ENCODE measurements around the gene CDKAL1.
"Not testable (repeated sequence)": the region's sequence is repeated elsewhere in the genome, so short reads cannot be mapped to it uniquely, and the experiment has no call there.

Gene CDKAL1

DNA sequence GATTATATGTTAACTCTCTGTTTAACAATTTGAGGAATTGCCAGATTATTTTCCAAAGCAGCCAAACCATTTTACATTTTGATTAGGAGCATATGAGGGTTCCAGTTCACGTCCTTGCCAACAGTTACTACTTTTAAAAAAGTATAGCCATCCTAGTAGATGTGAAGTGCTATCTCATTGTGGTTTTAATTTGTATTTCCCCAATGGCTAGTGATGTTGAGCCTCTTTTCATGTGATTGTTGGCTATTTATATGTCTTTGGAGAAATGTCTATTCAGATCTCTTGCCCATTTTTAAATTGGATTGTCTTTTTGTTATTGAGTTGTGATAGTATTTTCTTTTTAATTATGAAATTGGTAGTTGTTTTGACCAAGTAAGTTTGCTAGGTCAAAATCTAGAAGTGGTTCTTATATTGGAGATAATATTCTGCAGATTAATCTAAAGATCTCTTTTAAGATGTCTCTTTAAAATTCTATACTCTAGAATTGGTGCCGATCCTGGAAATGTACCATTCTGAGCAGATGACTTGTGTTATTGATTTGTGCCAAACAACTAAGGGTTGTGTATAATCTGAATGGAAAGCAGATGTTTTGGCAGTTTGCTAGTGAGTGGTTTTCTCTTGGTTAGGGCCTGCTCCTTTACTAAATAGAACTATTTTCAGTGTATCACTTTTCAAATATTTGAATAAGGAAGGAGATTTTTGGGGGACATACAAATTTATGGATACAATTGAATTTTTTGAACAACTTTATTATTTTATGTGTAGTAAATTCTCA lies 99.5 kb downstream of the CDKAL1 start:
- DNase-seq (ENCODE audit: low read depth in 2 of 2, low spot score in 1 of 2): no peak

GRCh38 chr6:20639161-20639560 lies 104.9 kb downstream of the CDKAL1 start:
- DNase-seq (ENCODE audit: low read depth in 2 of 2, low spot score in 1 of 2): no peak

DNA sequence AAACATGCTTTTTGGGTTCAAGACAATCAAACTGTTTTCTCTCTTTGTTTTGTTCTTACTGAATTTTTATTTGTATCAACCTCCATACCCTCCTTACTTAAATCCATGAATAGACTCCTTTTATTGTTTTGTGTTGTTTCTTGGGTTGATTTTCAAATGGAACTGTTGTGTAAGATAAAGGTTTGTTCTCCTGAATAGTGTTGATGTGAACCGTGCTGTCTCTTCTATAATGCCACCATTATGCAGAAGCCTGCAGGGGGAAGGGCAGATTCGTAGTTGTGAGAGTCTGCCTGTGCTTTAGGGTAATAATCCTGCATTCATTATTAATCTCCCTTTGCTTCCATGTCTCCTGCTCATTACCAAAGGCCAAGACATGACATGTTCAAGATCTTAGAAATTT lies 105.9 kb downstream of the CDKAL1 start:
- no peak for DNase-seq (ENCODE audit: low read depth in 2 of 2, low spot score in 1 of 2)

DNA sequence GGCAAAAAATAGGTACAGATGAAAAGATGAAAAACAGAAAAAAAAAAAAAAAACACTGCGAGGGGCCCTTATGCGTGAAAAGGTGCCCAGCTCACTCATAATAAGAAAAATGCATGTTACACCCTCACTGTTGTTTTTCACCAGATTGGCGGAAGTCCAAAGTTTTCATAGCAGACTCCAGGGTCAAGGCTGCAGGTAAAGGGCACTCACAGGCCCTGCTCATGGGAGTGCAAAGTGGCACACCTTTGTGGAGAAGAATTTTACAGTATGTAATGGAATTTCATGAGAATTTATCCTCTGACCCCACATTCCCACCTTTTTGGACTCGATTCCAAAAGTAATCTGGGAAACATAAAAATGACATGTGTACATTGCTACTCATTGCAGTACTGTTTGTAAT lies 108.2 kb downstream of the CDKAL1 start:
- DNase-seq (ENCODE audit: low read depth in 2 of 2, low spot score in 1 of 2): no peak

DNA sequence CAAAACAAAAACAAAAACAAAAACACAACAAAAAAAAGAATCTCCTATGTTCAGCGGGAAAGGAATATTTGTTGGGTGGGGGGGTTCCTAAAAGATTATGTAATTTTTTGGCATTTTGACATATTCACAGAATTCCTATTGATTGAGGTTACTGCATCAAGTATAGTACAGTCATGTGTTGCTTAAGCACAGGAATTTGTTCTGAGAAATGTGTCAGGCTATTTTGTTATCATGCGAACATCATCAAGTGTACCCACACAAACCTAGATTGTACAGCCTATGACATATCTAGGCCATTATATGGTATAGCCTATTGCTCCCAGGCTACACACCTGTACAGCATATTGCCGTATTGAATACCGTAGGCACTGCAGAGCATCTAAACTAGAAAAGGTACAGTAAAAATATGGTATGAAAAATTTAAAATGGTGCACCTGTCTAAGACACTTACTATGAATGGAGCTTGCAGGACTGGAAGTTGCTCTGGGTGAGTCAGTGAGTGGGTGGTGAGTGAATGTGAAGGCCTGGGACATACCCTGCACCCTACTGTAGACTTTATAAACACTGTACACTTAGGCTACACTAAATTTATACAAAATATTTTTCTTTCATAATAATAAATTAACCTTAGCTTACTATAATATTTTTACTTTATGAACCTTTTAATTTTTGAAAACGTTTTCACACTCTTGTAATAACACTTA lies 110.6 kb downstream of the CDKAL1 start:
- DNase-seq (ENCODE audit: low read depth in 2 of 2, low spot score in 1 of 2): no peak

DNA sequence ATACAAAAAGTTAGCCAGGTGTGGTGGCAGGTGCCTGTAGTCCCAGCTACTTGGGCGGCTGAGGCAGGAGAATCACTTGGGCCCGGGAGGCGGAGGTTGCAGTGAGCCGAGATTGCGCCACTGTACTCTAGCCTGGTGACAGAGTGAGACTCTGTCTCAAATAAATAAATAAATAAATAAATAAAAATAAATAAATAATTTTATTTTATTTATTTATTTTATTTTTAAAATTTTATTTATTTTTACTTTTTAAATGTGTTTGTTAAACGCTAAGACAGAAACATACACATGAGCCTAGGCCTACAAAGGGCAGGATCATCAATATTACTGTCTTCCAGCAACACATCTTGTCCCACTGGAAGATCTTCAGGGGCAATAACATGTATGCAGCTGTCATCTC lies 111.3 kb downstream of the CDKAL1 start:
- DNase-seq (ENCODE audit: low read depth in 2 of 2, low spot score in 1 of 2): not testable (repeated sequence)

GRCh38 chr6:20647585-20647984 lies 113.3 kb downstream of the CDKAL1 start:
- DNase-seq (ENCODE audit: low read depth in 2 of 2, low spot score in 1 of 2): no peak

GRCh38 chr6:20649696-20650470 lies 115.6 kb downstream of the CDKAL1 start:
- DNase-seq (ENCODE audit: low read depth in 2 of 2, low spot score in 1 of 2): not testable (repeated sequence)

GRCh38 chr6:20652299-20653084 lies 118.2 kb downstream of the CDKAL1 start:
- no peak for DNase-seq (ENCODE audit: low read depth in 2 of 2, low spot score in 1 of 2)

- DNase-seq (ENCODE audit: low read depth in 2 of 2, low spot score in 1 of 2): no peak
These were observed 118.8 kb downstream of the CDKAL1 start for GRCh38 chr6:20653085-20653479.

- no peak for DNase-seq (ENCODE audit: low read depth in 2 of 2, low spot score in 1 of 2)
These were observed 121.1 kb downstream of the CDKAL1 start for GRCh38 chr6:20655317-20655716.

DNA sequence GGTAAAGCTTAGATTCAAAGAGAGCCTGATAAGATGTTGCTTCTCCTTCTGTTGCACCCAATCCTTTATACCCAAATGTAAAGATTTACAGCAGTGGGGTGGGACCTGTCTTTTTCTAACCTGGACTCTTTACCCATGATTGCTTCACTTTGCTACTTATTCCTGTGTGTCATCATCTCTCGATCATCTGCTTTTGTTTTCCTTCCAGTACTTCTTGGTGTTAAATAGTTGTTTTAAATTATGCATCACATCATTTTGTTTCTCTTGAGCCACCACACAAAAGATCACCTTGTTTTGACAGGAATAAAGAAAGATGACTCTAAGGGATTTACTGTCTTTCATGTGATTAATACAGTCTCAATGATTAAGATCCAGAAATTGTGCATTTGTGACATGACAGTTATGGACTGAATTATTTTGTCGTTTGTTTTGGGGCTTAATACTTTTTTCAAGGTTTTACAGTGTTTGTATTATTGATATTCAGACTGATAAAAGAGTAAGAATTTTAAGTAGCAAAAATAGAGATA lies 123.1 kb downstream of the CDKAL1 start:
- DNase-seq (ENCODE audit: low read depth in 2 of 2, low spot score in 1 of 2): no peak

GRCh38 chr6:20658053-20658452 lies 123.8 kb downstream of the CDKAL1 start:
- no peak for DNase-seq (ENCODE audit: low read depth in 2 of 2, low spot score in 1 of 2)

- no peak for DNase-seq (ENCODE audit: low read depth in 2 of 2, low spot score in 1 of 2)
These were observed 124.3 kb downstream of the CDKAL1 start for GRCh38 chr6:20658516-20658915.

DNA sequence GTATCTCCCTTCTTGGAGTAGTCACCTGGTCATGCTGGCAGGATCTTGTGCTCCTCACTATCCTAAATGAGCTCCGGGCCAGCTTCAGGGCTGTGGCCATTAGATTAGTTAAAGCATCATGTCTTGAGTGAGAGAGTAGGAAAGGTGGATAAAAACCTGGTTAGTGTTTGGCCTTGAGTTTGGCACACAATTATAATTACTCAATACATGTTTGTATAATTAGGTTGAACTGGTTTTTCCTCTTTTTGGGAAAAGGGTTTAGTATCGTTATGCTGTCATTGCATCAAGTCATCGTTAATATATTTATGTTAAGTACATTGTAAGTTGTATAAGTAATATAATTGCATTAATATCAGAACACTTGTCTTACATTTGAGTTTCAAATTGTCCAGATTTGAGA lies 126.3 kb downstream of the CDKAL1 start:
- no peak for DNase-seq (ENCODE audit: low read depth in 2 of 2, low spot score in 1 of 2)

GRCh38 chr6:20661721-20662120 lies 127.5 kb downstream of the CDKAL1 start:
- DNase-seq (ENCODE audit: low read depth in 2 of 2, low spot score in 1 of 2): no peak

DNA sequence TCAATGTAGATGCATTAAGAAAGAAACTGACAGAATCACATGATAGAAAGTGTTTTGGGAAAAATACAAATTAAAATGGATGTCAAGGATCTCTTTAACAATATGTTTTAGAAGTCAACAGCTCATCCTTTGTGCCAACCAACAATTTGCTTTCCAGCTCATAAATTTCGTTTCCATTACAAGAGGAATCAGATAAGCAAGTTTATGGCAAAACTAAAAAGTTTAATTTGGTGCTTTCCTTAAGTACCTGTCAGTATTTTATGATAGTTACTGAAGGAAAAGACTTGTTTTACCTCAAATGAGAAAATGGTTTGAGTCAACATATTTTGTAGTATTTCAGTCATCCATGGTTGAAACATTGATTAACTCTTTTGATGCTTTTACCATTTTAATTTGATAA lies 130.0 kb downstream of the CDKAL1 start:
- DNase-seq (ENCODE audit: low read depth in 2 of 2, low spot score in 1 of 2): no peak

DNA sequence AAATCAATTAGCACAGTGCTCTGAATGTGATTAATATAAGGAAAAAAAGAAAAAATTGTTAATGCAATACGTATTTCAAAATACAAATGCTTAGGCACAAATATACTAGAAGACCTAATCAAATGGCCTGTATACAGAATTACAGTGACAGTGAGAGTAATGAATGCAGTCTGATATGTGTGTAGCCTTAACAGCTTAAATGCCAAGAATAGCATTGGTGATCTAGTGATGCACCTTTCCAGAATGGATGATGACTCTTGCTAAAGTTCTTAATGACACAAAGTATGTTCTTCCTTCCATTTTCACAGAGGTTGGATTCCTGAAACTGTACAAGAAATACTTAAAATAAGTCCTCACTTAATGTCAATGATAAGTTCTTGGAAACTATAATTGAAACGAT lies 131.0 kb downstream of the CDKAL1 start:
- no peak for DNase-seq (ENCODE audit: low read depth in 2 of 2, low spot score in 1 of 2)

DNA sequence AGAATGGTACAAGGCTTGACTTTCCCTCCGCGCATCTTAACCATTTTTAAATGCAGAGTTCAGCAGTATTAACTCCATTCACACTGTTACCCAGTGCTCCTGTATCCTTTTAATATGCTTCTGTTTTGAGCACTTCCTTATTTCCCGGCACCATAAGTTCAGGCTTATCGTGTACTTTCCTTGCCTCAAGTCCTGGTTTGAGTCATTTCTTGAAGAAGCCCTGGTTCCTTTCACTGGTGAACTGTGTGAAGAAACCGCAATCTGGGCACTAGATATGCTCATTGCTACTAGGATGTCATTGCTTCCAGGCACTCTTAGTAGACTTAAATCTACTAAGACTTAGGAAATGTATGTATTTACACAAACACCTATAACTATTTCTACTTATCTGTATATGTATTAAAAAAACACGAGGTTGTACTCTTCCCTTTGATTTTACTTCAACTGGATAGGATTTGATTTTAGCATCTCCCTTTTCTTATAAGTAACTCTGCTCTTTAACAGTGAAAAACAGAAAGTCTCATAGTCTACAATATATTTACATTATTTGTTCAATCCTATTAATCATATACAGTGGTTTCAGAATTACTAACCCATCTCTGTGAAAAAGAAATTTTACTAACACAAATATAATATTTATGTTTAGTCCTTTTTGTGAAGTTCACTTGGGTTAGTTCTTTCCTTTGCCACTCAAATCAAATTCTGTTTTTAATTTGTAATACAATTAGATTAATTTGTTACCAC lies 135.5 kb downstream of the CDKAL1 start:
- no peak for DNase-seq (ENCODE audit: low read depth in 2 of 2, low spot score in 1 of 2)

DNA sequence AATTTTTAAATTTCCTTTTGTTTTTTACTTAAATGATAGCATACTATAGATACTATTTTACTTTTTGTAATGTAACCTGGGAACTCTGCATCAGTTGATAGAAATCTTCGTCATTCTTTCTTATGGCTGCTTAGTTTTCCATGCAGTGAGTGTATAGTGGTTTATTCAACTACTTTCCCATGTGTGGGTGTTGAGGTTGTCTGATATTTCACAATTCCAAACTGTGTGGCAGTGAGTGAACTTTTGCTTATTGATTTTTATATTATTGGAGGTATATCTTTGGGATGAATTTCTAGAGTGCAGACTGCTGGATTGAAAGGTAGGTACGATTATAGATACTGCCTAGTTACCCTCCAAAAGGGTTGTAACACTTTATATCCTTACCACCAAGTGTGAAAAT lies 136.5 kb downstream of the CDKAL1 start:
- DNase-seq (ENCODE audit: low read depth in 2 of 2, low spot score in 1 of 2): no peak
